Esophagus mucosa (tissue), 1 donor: ENCODE data around the gene SUPT20HL2. TPM values are rescaled to one million over a fixed set of nuclear protein-coding genes. Genes with fewer than 3 reads are reported as not detected.

Source experiments
- total RNA-seq: library from RNA; stranded (reverse); gene quantifications from one replicate; pipeline ENCODE4 v1.2.4, GENCODE V29; 2023
- donor health status: DM: yes; HTN: yes; CAD: no.

The SUPT20HL2 gene
- total RNA-seq, 1 donor from 2014 or later = not detected

Other genes starting within 250 kb of the SUPT20HL2 start
- 28.4 TPM for gene ZFX, start 164.3 kb downstream of the SUPT20HL2 start, total RNA-seq
- not detected for gene SUPT20HL1, start 46.6 kb upstream of the SUPT20HL2 start, total RNA-seq
- 6.8 TPM for gene PDK3, start 151.2 kb upstream of the SUPT20HL2 start, total RNA-seq